Cardiac fibroblast (primary cell): ENCODE measurements around the gene FGF2.
A peak's percentile ranks its signal among the peaks of the same experiment; 100 is the strongest.

Experiments
- DNase-seq, 2 donors: peaks; one replicate each; pipeline versions ENCODE4 v3.0.0 to v3.0.0-alpha.2; 2010; ENCODE audit warnings: low read depth in 2 of 2
- H3K4me3 ChIP-seq, 2 donors: replicated peaks in 1 of 2; 1 replicate in 1 of 2; 2 replicates in 1 of 2; pipeline ENCODE4 v1.5.1; 2011; ENCODE audit warnings: low read depth in 2 of 2, low read length in 2 of 2, mild to moderate bottlenecking in 2 of 2, moderate library complexity in 1 of 2
- CTCF ChIP-seq: IDR thresholded peaks from one replicate; pipeline ENCODE4 v1.5.1; 2011; ENCODE audit warnings: low read depth, mild to moderate bottlenecking, low read length, inconsistent platforms

Gene FGF2

GRCh38 chr4:122890147-122890795 lies 63.6 kb downstream of the FGF2 start:
- peak in 1 of 2 donors; percentile 69 for DNase-seq
- no peak overlapping the region for H3K4me3 ChIP-seq
- no peak for TF ChIP-seq CTCF

DNA sequence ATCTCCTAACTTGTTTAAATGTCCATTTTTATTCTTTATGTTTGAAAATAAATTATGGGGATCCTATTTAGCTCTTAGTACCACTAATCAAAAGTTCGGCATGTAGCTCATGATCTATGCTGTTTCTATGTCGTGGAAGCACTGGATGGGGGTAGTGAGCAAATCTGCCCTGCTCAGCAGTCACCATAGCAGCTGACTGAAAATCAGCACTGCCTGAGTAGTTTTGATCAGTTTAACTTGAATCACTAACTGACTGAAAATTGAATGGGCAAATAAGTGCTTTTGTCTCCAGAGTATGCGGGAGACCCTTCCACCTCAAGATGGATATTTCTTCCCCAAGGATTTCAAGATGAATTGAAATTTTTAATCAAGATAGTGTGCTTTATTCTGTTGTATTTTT lies 68.2 kb downstream of the FGF2 start:
- H3K4me3 ChIP-seq = no peak overlapping the region
- no peak for DNase-seq
- TF ChIP-seq CTCF = no peak

- no peak for TF ChIP-seq CTCF
- DNase-seq = peak in 1 of 2 donors; percentile 54
- H3K4me3 ChIP-seq = no peak overlapping the region
These were observed 68.8 kb downstream of the FGF2 start for GRCh38 chr4:122895336-122895995.

DNA sequence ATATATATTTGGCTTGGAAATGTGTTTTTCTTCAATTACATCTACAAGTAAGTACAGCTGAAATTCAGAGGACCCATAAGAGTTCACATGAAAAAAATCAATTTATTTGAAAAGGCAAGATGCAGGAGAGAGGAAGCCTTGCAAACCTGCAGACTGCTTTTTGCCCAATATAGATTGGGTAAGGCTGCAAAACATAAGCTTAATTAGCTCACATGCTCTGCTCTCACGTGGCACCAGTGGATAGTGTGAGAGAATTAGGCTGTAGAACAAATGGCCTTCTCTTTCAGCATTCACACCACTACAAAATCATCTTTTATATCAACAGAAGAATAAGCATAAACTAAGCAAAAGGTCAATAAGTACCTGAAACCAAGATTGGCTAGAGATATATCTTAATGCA lies 69.6 kb downstream of the FGF2 start:
- no peak for TF ChIP-seq CTCF
- no peak overlapping the region for H3K4me3 ChIP-seq
- no peak for DNase-seq

- no peak for TF ChIP-seq CTCF
- DNase-seq = peak; percentile 88 to 96
- no peak overlapping the region for H3K4me3 ChIP-seq
These were observed 71.9 kb downstream of the FGF2 start for GRCh38 chr4:122898370-122899150.

DNA sequence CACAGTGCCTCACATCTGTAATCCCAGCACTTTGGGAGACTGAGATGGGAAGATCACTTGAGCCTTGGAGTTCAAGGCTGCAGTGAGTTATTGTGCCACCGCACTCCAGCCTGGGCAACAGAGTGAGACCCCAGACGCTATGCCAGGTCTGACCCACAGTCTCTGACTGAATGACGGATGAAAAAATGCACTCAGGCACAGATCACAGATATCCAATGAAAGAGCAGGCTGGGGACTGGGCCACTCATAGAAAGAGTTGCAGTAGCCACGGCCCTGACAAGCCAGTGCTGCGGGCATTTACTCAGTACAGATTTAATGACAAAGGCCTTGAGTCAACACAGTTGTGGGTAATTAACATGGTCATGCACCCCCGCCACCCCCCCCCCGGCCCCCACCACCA lies 73.1 kb downstream of the FGF2 start:
- TF ChIP-seq CTCF = no peak
- no peak overlapping the region for H3K4me3 ChIP-seq
- no peak for DNase-seq
